ENCODE measurements around the gene NFIC.
"Not testable (repeated sequence)": the region's sequence is repeated elsewhere in the genome, so short reads cannot be mapped to it uniquely, and the experiment has no call there.

The NFIC gene

DNA sequence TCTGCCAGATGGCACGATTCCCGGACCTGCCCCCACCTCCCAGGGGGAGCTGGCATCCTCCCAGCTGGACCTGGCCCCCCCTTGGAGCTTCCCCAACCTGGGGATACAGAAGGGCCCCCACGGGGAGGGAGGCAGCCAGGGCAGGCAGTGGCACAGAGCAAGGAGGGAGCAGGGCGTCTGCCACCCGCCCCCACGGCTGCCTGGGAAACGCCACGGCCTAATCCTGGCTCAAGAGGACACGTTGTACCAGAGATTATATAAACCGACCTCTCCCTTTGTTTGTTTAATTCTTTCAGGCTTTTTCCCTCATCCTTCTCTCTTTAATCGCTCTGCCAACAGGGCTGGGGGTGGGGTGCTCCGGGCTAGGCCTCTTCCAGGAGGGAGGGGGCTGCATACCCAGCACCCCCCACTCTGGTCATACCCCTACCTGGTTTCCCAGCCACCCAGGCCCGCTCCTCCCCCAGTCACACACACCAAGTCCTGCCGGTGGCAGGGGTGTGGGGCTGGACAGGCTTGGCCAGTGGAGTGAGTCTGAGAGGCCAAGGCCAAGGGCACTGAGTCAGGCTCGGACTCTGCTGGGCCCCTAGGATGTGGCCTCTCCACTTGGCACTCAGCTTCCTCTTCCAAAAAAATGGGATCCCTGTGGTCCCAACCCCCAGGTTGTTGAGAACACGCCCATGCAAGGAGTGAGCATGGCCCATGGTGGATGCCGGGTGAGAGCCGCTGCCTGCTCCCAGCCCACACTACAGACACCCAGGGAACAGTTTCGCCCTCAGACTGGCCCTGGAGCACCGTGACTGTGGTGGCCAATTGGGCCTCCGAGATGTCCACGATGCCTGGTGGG is 29.5 kb upstream of the NFIC start:
- no peak for DNase-seq (ENCODE audit: low spot score)

DNA sequence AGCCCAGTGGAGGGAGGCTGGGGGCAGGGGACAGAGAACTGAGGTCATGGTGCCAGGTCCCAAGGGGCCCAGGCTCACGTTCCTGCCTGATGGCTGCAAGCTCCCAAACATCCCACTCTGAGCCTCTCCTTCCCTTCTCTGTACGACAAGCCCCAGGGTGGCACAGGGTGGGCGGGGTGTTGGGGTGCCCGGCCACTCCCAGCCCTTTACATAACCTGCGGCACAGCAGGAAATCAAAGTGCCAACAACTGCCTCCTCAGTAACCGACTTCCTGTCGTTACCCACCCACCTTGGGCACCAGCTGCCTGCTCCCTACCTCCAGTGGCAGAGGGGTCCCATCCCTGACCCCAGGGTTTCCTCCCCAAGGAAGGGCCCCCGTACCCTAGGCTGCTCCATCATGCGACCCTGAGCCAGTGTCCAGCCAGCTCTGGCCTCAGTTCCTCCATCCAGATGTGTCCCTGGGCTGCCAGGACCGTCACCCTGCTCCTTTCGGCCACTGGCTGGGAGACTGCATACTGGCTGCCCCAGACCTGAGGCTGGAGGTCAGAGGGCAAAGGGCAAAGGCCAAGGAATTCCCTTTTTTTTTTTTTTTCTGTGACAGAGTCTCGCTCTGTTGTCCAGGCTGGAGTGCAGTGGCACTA is 27.7 kb upstream of the NFIC start:
- DNase-seq (ENCODE audit: low spot score): peak; percentile 66

GRCh38 chr19:3340340-3340739 is 26.0 kb upstream of the NFIC start:
- DNase-seq (ENCODE audit: low spot score): no peak

DNA sequence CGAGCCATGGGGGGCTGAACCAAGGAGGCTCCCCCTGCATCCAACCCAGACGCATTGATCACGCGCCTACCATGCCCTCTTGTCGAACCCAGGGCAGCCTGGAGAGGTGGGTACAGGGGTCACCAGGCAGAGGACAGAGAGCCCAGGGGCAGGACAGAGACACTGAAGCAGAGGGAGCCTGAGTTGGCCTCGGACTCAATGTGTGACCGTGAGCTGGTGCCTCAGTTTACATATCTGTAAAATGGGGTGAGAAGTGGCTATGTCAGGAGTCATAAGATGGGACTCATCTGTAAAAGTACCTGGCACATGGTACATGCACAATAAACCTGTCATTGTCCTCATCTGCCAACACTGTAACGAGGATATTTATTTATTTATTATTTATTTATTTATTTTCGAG is 24.1 kb upstream of the NFIC start:
- no peak for DNase-seq (ENCODE audit: low spot score)

DNA sequence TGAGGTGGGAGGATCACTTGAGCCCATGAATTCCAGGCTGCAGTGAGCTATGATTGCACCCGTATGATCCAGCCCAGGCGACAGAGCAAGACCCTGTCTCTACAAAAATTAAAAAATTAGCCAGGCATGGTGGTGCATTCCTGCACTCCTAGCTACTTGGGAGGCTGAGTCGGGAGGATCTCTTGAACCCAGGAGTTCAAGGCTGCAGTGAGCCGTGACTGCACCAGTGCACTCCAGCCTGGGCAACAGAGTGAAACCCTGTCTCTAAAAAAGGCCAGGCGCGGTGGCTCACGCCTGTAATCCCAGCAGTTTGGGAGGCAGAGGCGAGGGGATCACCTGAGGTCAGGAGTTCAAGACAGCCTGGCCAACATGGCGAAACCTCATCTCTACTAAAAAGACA is 23.4 kb upstream of the NFIC start:
- DNase-seq (ENCODE audit: low spot score): not testable (repeated sequence)

- peak; percentile 47 for DNase-seq (ENCODE audit: low spot score)
These were observed 22.5 kb upstream of the NFIC start for GRCh38 chr19:3343619-3344502.

DNA sequence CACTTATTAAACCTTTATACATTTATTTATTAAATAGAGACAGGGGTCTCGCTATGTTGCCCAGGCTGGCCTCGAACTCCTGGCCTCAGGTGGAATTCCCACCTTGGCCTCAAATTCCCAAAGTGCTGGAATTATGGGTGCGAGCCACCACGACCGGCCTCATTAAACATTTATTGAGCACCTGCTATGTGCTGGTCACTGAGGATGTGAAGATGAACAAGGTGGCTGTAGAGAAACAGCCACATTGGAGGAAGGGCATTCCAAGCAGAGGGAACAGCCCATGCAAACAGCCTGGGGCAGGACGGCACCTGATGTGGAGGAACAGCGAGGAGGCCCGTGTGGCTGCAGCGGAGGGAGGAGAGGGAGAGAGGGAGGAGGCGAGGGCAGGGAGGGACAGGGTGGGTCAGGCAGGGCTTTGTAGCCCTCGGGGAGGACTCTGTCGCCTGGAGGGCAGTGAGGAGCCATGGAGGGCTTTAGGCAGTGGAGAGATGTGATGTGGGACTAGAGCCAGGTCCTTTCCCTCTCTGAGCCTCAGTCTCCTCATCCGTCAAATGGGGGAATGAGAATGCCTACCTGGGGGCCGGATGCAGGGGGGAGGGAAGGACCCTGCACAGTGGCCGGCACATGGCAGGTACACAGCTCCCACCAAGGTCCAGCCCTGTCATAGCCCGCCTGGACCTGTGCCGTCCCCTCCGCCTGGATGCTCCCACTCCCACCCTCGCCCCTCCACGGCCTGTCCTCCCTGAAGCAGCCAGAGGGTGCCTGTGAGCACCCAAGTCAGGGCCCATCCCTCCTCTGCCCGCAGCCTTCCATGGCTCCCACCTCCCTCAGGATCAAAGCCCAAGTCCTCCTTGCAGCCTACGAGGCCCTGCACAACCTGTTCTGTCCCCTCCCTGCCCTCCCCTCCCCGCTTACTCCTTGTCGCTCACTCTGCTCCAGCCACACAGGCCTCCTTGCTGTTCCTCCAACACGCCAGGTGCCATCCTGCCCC is 21.5 kb upstream of the NFIC start:
- no peak for DNase-seq (ENCODE audit: low spot score)

DNA sequence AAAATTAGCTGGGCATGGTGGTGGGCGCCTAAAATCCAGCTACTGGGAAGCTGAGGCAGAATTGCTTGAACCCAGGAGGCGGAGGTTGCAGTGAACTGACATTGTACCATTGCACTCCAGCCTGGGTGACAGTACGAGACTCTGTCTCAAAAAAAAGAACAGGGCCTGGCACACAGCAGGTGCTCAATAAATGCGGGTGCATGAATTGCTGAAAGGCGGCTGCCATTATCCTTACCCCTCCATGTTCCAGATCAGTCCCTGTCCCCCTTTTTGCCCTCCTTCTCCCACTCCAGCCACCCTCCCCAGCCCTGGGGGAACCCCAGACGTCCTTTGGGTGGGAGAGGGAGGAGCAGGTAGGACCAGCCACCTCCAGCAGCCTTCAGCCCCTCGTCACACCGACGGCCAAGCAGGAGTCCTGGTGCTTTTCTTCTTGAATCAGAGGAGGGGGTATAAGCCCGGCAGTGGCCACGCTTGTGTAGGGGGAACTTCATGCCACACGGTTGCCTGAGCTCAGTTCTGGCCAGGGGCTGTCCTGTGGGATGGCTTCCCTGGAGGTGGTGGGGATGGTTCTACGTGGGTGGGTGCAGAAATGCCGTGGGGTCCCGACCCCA is 20.4 kb upstream of the NFIC start:
- DNase-seq (ENCODE audit: low spot score): no peak

DNA sequence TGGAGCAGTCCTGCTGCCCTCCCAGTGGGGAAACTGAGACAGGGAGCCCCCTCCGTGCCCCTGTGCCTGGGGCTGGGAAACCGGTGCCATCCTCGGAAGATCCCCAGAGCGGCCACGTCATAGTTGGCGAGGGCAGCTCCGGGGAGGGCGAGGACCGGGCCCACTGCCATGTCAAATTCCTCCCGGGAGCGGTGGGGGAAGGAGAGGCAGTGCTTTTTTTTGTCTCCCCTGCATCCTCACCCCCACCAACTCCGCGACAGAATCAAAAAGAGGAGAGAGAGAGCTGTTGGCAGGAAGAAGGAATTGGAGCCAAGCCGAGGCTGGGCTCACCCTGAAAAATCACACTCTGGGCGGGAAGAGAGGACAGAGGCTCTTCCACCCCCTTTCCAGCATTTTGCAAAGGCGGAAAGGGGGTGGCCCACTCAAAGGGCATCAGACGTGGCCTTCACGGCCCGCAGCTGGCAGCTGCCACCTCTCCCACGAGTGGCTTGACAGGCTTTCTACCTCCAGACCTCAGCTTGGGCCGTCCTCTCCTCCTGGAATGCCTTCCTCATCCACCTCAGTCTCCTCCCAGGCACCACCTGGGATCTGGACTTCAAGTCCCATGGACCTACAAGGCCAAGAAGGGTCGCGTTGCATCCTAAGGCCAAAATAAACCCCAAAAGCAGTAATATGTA is 19.6 kb upstream of the NFIC start:
- no peak for DNase-seq (ENCODE audit: low spot score)

DNA sequence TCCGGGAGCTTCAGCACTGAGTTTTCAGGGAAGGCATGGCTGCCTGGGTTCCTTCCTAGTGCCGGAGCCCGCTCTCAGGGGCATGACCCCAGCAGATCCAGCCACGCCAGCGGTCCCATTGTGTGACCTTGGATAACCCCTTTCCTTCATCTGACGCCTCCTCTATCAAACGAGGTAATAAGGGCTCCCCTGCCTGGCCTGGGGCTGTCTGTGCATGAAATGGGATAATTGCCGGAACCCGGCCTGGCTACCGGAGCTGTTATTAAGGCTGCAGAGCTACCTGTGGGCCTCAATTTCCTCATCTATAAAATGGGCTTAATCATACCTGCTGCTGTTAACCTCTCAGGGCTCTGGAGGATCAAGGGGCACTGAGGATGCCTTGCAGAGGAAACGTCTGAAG is 18.3 kb upstream of the NFIC start:
- DNase-seq (ENCODE audit: low spot score): no peak

DNA sequence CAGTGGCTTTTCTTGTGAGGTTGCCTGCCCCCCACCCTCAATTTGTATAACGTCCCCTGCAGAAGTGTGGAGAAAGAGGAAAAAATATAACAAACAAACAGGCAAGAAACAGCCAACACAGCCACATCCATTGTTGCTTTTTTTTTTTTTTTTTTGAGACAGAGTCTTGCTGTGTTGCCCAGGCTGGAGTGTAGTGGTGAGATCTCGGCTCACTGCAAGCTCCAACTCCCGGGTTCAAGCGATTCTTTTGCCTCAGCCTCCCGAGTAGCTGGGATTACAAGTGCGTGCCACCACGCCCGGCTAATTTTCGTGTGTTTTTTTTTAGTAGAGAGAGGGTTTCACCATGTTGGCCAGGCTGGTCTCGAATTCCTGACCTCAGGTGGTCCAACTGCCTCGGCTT is 17.9 kb upstream of the NFIC start:
- DNase-seq (ENCODE audit: low spot score): not testable (repeated sequence)

DNA sequence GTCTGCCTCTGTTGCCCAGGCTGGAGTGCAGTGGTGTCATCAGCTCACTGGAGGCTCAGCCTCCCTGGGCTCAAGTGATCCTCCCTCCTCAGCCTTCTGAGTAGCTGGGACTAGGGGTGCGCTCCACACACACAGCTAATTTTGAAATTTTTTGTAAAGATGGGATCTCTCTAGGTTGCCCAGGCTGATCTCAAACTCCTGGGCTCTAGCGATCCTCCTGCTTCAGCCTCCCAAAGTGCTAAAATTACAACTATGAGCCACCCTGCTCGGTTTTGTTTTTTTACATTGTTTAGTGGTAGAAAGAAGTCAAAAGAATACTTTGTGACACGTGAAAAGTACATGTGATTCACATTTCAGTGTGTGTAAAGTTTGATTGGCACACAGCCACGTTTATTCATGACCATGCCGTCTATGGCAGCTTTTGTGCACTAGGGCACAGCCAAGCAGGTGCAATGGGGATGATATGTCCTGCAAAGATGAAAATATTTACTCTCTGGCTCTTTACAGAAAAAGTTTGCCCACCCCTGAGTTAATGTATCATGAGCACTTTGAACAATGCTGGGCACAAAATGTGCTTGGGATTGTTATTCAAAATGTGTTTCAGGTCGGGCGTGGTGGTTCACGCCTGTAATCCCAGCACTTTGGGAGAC is 16.2 kb upstream of the NFIC start:
- DNase-seq (ENCODE audit: low spot score): no peak

GRCh38 chr19:3351702-3352447 is 14.5 kb upstream of the NFIC start:
- DNase-seq (ENCODE audit: low spot score): no peak

GRCh38 chr19:3353493-3353892 is 12.9 kb upstream of the NFIC start:
- no peak for DNase-seq (ENCODE audit: low spot score)

GRCh38 chr19:3356805-3357204 is 9.6 kb upstream of the NFIC start:
- DNase-seq (ENCODE audit: low spot score): no peak

- DNase-seq (ENCODE audit: low spot score): peak; percentile 37
These were observed 9.0 kb upstream of the NFIC start for GRCh38 chr19:3357271-3357991.

- DNase-seq (ENCODE audit: low spot score): no peak
These were observed 8.2 kb upstream of the NFIC start for GRCh38 chr19:3357992-3358688.

GRCh38 chr19:3358689-3359014 is 7.7 kb upstream of the NFIC start:
- DNase-seq (ENCODE audit: low spot score): no peak
